ENCODE measurements around the gene CAMK2B. TPM values are rescaled to one million over a fixed set of nuclear protein-coding genes. Genes with fewer than 3 reads are reported as not detected.

The CAMK2B gene
- polyA plus RNA-seq, 2 donors: 0.33 to 1.2 TPM

DNA sequence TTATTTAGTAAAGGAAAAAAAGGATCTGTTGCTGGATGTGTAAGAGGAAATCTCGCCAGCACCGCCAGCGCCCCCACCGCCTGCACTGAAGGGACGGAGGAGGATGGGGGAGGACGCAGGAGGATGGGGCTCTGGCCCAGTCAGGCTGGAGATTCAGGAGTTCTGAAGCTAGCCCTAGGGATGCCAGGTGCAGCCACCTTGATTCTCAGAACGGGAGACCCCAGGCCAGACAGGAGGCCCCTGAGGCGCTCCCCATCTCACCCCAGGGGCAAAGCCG is 1.3 kb downstream of the CAMK2B start:
- Histone ChIP-seq H3K36me3 (ENCODE audit: control insufficient read depth in 2 of 2, insufficient read depth in 2 of 2, low read length in 1 of 2) (no peaks in the 10 kb centered on the region), H3K9me3 (ENCODE audit: control insufficient read depth in 2 of 2, insufficient read depth in 1 of 2, low read depth in 1 of 2, low read length in 1 of 2) (no peaks in the 10 kb centered on the region), H3K27me3 (ENCODE audit: control insufficient read depth in 1 of 2, insufficient read depth in 2 of 2, low read length in 2 of 2) (peaks cover 0 to 9% of the 10 kb centered on the region in 2 donors), H3K4me3 (ENCODE audit: low read depth in 1 of 2, low read length in 2 of 2) (no peak overlapping the region), H3K27ac (ENCODE audit: low read depth in 2 of 2, low read length in 1 of 2) (no peak overlapping the region), H3K4me1 (ENCODE audit: control insufficient read depth in 2 of 2, insufficient read depth in 2 of 2, low read length in 1 of 2) (peaks cover 0 to 2% of the 10 kb centered on the region in 2 donors)
- 37% methylated on average over 9 of the region's 9 CpGs for WGBS, 2 donors

DNA sequence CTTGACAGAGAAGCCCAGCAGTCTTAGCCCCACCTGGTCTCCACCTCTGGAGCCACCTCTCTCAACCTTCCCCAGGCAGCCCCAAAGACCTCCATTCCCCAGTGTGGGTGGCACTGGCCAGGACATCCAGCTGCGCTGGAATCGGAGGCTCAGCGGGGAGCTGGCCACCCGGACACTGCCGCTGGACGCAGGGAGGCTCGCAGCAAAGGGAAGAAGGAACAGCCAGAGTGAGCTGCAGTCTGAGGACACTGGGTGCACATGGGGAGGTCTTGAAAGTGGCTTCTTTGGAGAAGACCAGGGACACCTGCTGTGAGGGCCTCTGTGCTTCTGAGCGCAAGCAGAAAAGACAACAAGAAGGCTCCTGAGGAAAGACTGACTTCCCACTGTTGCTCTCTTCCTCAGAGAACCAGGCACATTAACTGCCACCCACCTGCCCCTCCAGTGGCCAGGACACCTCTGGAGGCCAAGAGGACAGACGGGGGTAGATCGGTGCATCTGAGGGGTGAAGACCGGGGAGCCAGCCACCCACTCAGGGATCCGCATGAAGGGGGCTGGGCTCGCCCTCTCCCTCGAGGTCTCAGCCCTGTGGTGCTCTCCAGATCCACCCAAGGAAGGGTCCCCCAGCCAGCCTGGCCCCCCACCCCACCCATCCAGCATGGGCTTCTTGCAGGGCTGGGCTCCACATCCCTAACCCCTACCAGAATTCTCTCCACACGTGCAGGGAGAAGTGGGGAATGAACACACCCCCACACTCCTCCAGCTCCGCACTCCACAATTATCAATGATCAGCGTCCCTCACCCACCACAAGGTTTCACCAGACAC is 1.8 kb downstream of the CAMK2B start:
- H3K36me3 ChIP-seq (ENCODE audit: control insufficient read depth in 2 of 2, insufficient read depth in 2 of 2, low read length in 1 of 2): no peaks in the 10 kb centered on the region
- H3K27ac ChIP-seq (ENCODE audit: low read depth in 2 of 2, low read length in 1 of 2): no peak overlapping the region
- peaks cover 0 to 2% of the 10 kb centered on the region in 2 donors for H3K4me1 ChIP-seq (ENCODE audit: control insufficient read depth in 2 of 2, insufficient read depth in 2 of 2, low read length in 1 of 2)
- peaks cover 0 to 9% of the 10 kb centered on the region in 2 donors for H3K27me3 ChIP-seq (ENCODE audit: control insufficient read depth in 1 of 2, insufficient read depth in 2 of 2, low read length in 2 of 2)
- H3K4me3 ChIP-seq (ENCODE audit: low read depth in 1 of 2, low read length in 2 of 2): no peak overlapping the region
- 82 to 87% methylated on average over 17 of the region's 17 CpGs for WGBS, 2 donors
- H3K9me3 ChIP-seq (ENCODE audit: control insufficient read depth in 2 of 2, insufficient read depth in 1 of 2, low read depth in 1 of 2, low read length in 1 of 2): no peaks in the 10 kb centered on the region

DNA sequence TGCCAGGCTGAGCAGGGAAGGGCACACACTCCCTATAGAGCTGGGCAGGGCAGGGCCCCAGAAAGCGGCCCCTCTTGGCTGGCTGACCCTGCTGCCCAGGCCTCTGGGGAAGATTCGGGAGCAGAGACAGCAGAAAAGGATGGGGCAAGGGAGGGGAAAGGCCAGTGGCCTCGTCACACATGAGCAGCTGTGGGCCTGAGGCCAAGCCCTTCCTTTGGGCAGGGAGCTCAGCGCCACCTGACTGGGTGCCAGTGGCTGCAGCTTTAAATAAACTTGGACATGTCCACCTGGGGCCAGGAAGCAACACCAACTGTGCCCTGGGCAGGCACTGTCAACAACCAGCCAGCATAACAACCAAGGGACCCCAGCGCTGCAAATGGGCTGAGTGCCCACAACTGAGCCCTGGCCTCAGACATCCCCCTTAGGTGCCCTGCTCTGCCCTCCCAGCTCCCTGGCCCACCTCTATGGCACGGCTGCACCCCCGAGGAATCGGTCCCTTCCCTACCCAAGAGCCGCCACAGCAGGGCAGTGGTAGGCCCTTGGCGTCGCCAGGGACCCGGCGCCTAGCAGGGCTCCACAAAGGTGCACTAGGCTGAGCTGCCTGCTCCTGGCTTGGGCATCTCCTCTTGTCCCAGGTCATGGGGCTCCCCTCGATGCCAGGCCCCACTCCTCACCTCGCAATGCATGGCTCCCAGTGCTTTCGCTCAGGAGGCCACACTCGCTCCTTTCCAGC is 2.6 kb downstream of the CAMK2B start:
- no peaks in the 10 kb centered on the region for H3K36me3 ChIP-seq (ENCODE audit: control insufficient read depth in 2 of 2, insufficient read depth in 2 of 2, low read length in 1 of 2)
- peaks cover 0 to 9% of the 10 kb centered on the region in 2 donors for H3K27me3 ChIP-seq (ENCODE audit: control insufficient read depth in 1 of 2, insufficient read depth in 2 of 2, low read length in 2 of 2)
- no peak overlapping the region for H3K4me3 ChIP-seq (ENCODE audit: low read depth in 1 of 2, low read length in 2 of 2)
- no peak overlapping the region for H3K27ac ChIP-seq (ENCODE audit: low read depth in 2 of 2, low read length in 1 of 2)
- no peaks in the 10 kb centered on the region for H3K9me3 ChIP-seq (ENCODE audit: control insufficient read depth in 2 of 2, insufficient read depth in 1 of 2, low read depth in 1 of 2, low read length in 1 of 2)
- H3K4me1 ChIP-seq (ENCODE audit: control insufficient read depth in 2 of 2, insufficient read depth in 2 of 2, low read length in 1 of 2): peaks cover 0 to 2% of the 10 kb centered on the region in 2 donors
- WGBS, 2 donors: 86 to 88% methylated on average over 17 of the region's 17 CpGs

DNA sequence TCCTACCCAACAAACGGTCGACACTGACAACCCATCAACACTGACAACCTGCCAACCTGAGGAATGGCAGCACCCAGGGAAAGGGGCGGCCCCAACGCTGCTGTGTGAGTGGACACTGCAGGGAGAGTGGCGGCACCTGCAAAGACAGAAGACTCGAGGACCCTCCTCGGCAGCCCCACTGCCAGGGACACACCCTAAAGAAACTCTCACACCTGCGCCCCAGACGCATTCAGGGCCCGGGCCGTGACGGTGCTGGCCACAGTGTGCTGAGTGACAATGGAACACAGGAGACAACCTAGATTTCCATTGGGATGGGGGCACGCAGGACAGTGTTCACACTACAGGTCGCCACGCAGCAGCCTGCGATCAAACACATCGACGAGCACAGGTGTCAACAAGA is 3.6 kb downstream of the CAMK2B start:
- no peak overlapping the region for H3K4me3 ChIP-seq (ENCODE audit: low read depth in 1 of 2, low read length in 2 of 2)
- H3K36me3 ChIP-seq (ENCODE audit: control insufficient read depth in 2 of 2, insufficient read depth in 2 of 2, low read length in 1 of 2): no peaks in the 10 kb centered on the region
- 82 to 86% methylated on average over 18 of the region's 18 CpGs for WGBS, 2 donors
- H3K4me1 ChIP-seq (ENCODE audit: control insufficient read depth in 2 of 2, insufficient read depth in 2 of 2, low read length in 1 of 2): peaks cover 0 to 2% of the 10 kb centered on the region in 2 donors
- H3K27ac ChIP-seq (ENCODE audit: low read depth in 2 of 2, low read length in 1 of 2): no peak overlapping the region
- H3K27me3 ChIP-seq (ENCODE audit: control insufficient read depth in 1 of 2, insufficient read depth in 2 of 2, low read length in 2 of 2): peaks cover 0 to 9% of the 10 kb centered on the region in 2 donors
- H3K9me3 ChIP-seq (ENCODE audit: control insufficient read depth in 2 of 2, insufficient read depth in 1 of 2, low read depth in 1 of 2, low read length in 1 of 2): no peaks in the 10 kb centered on the region

DNA sequence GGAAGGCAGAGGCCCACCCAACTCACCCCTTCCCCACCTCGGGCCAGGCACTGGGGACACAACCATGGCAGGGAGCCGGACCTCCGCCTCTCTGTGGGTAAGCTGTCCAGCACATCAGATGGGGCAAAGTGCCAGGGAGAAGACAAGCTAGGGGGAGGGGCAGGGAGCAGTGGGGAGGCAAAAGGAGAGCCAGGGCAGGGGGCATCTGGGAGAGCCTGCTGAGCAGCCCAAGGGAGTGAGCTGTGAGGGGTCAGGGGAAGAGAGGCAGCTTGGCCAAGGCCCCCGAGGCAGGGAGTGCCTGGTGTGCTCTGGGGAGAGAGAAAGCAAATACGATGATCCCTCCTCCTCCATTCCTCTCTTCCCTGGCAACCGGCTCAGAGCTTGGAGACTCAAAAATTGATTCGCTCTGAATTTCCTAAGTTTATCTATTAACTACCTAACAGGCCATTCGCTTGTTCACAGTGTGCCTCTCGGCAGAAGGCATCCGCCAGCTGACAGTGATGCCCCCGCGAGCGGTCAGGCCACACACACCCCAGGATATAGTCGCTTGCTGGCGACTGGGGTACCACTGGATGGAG is 4.5 kb downstream of the CAMK2B start:
- Histone ChIP-seq H3K9me3 (ENCODE audit: control insufficient read depth in 2 of 2, insufficient read depth in 1 of 2, low read depth in 1 of 2, low read length in 1 of 2) (no peaks in the 10 kb centered on the region), H3K27ac (ENCODE audit: low read depth in 2 of 2, low read length in 1 of 2) (no peak overlapping the region), H3K27me3 (ENCODE audit: control insufficient read depth in 1 of 2, insufficient read depth in 2 of 2, low read length in 2 of 2) (peaks cover 0 to 5% of the 10 kb centered on the region in 2 donors), H3K4me3 (ENCODE audit: low read depth in 1 of 2, low read length in 2 of 2) (no peak overlapping the region), H3K4me1 (ENCODE audit: control insufficient read depth in 2 of 2, insufficient read depth in 2 of 2, low read length in 1 of 2) (peaks cover 0 to 2% of the 10 kb centered on the region in 2 donors), H3K36me3 (ENCODE audit: control insufficient read depth in 2 of 2, insufficient read depth in 2 of 2, low read length in 1 of 2) (no peaks in the 10 kb centered on the region)
- WGBS, 2 donors: 57 to 60% methylated on average over 15 of the region's 15 CpGs

DNA sequence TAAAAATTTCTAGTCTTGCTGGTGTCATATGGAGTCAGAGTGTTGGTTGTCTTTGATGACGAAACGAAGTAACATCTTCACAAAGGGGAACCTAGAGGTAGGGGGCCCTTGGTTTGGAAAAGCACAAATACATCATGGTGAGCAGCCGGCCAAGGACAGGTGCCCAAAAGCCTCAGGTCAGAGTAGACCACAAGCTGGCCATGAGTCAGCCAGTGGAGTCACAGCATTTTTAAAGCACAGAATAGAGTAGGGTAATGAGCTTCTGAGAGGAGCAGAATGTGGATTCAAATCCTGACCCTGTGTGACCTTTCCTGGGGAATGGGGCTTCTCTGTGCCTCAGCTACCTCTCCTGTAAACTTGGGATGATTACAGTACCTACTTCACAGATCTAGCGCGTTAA is 5.3 kb downstream of the CAMK2B start:
- 92 to 95% methylated on average over 5 of the region's 5 CpGs for WGBS, 2 donors
- Histone ChIP-seq H3K9me3 (ENCODE audit: control insufficient read depth in 2 of 2, insufficient read depth in 1 of 2, low read depth in 1 of 2, low read length in 1 of 2) (no peaks in the 10 kb centered on the region), H3K27ac (ENCODE audit: low read depth in 2 of 2, low read length in 1 of 2) (no peak overlapping the region), H3K4me3 (ENCODE audit: low read depth in 1 of 2, low read length in 2 of 2) (no peak overlapping the region), H3K4me1 (ENCODE audit: control insufficient read depth in 2 of 2, insufficient read depth in 2 of 2, low read length in 1 of 2) (peaks cover 0 to 2% of the 10 kb centered on the region in 2 donors), H3K36me3 (ENCODE audit: control insufficient read depth in 2 of 2, insufficient read depth in 2 of 2, low read length in 1 of 2) (no peaks in the 10 kb centered on the region), H3K27me3 (ENCODE audit: control insufficient read depth in 1 of 2, insufficient read depth in 2 of 2, low read length in 2 of 2) (peaks cover 0 to 5% of the 10 kb centered on the region in 2 donors)

DNA sequence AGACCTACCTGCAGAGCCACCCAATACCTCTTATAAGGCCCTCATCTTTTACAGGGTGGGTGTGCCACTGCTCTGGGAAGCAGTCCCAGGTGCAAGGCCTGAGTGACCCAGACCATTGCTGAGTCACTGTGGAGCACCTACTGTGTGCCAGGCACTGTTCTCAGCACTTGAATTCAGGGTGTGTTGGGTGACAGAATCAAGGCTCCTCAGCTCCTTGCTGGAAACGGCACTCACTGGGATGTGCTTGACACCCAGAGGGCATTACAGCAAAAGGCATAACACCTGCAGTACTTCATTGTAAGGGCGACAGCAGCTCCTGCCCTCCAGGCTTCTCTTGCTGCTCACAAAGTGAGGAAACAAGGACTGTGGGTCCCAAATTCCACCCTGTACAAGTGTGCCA is 7.1 kb downstream of the CAMK2B start:
- Histone ChIP-seq H3K27me3 (ENCODE audit: control insufficient read depth in 1 of 2, insufficient read depth in 2 of 2, low read length in 2 of 2) (no peaks in the 10 kb centered on the region), H3K9me3 (ENCODE audit: control insufficient read depth in 2 of 2, insufficient read depth in 1 of 2, low read depth in 1 of 2, low read length in 1 of 2) (no peaks in the 10 kb centered on the region), H3K27ac (ENCODE audit: low read depth in 2 of 2, low read length in 1 of 2) (no peak overlapping the region), H3K4me1 (ENCODE audit: control insufficient read depth in 2 of 2, insufficient read depth in 2 of 2, low read length in 1 of 2) (no peaks in the 10 kb centered on the region), H3K4me3 (ENCODE audit: low read depth in 1 of 2, low read length in 2 of 2) (no peak overlapping the region), H3K36me3 (ENCODE audit: control insufficient read depth in 2 of 2, insufficient read depth in 2 of 2, low read length in 1 of 2) (no peaks in the 10 kb centered on the region)
- WGBS, 2 donors: 61 to 71% methylated on average over 2 of the region's 2 CpGs

DNA sequence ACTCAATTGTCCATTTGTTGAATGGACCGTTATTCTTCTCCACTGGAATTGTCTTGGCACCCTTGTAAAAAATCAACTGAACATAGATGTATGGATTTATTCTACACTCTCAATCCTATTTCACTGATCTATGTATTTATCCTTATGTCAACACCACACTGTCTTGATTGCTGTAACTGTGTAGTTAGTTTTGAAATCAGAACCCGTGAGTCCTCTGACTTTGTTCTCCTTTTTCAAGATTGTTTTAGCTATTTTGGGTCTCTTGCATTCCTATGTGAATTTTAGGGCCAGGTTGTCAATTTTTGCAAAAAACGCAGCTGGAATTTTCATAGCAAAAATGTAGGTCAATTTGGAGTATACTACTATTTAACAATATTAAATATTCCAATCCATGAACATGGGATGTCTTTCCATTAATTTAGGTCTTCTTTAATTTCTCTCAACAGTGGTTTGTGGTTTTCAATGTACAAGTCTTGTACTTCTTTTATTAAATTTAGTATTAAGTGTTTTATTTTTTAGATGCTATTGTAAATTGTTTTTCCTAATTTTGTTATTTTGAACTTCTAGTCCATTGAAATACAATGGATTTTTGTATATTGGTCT is 10.0 kb downstream of the CAMK2B start:
- Histone ChIP-seq H3K27ac (ENCODE audit: low read depth in 2 of 2, low read length in 1 of 2) (no peak overlapping the region), H3K36me3 (ENCODE audit: control insufficient read depth in 2 of 2, insufficient read depth in 2 of 2, low read length in 1 of 2) (no peaks in the 10 kb centered on the region), H3K4me3 (ENCODE audit: low read depth in 1 of 2, low read length in 2 of 2) (no peak overlapping the region), H3K9me3 (ENCODE audit: control insufficient read depth in 2 of 2, insufficient read depth in 1 of 2, low read depth in 1 of 2, low read length in 1 of 2) (no peaks in the 10 kb centered on the region), H3K27me3 (ENCODE audit: control insufficient read depth in 1 of 2, insufficient read depth in 2 of 2, low read length in 2 of 2) (no peaks in the 10 kb centered on the region), H3K4me1 (ENCODE audit: control insufficient read depth in 2 of 2, insufficient read depth in 2 of 2, low read length in 1 of 2) (no peaks in the 10 kb centered on the region)
- WGBS, 2 donors: 86 to 88% methylated on average over 3 of the region's 3 CpGs

DNA sequence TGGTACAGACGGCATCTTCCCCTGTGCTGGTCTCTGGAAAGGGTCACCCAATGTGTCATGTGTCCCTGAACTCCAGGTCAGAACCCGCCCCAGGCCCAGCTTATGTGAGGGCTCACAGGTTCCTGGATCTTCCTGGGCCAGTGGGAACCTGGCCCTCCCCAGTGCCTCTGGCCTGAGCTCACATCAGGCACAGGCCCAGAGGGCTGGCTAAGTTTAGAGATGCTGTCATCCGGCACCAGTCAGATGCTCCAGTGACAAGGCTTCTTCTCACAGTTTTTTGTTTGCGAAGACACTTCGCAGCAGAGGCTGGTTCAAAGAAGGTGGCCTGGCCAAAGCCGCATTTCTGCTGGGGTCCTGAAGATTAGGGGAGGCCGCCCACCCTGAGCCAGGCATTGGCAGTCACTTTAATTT is 11.8 kb downstream of the CAMK2B start:
- 92 to 93% methylated on average over 7 of the region's 7 CpGs for WGBS, 2 donors
- H3K27me3 ChIP-seq (ENCODE audit: control insufficient read depth in 1 of 2, insufficient read depth in 2 of 2, low read length in 2 of 2): no peaks in the 10 kb centered on the region
- no peaks in the 10 kb centered on the region for H3K36me3 ChIP-seq (ENCODE audit: control insufficient read depth in 2 of 2, insufficient read depth in 2 of 2, low read length in 1 of 2)
- no peak overlapping the region for H3K4me3 ChIP-seq (ENCODE audit: low read depth in 1 of 2, low read length in 2 of 2)
- H3K27ac ChIP-seq (ENCODE audit: low read depth in 2 of 2, low read length in 1 of 2): no peak overlapping the region
- no peaks in the 10 kb centered on the region for H3K9me3 ChIP-seq (ENCODE audit: control insufficient read depth in 2 of 2, insufficient read depth in 1 of 2, low read depth in 1 of 2, low read length in 1 of 2)
- peaks cover 0 to 11% of the 10 kb centered on the region in 2 donors for H3K4me1 ChIP-seq (ENCODE audit: control insufficient read depth in 2 of 2, insufficient read depth in 2 of 2, low read length in 1 of 2)
